Kidney epithelial cell (primary cell): ENCODE results near the gene C19orf81. TPM values are rescaled to one million over a fixed set of nuclear protein-coding genes. Genes with fewer than 3 reads are reported as not detected.

Experiments
- DNase-seq: peaks from one replicate; pipeline ENCODE4 v3.0.0-alpha.2; 2010; ENCODE audit warnings: low read depth
- H3K27me3 ChIP-seq: 2 replicates; pipeline ENCODE4 v1.6.0; 2011; ENCODE audit warnings: low read length; ENCODE audit not compliant: control insufficient read depth, insufficient read depth
- H3K36me3 ChIP-seq: 2 replicates; pipeline ENCODE4 v1.5.1; 2011; ENCODE audit warnings: low read length; ENCODE audit not compliant: control insufficient read depth, insufficient read depth
- H3K4me3 ChIP-seq: 2 replicates; pipeline ENCODE4 v1.5.1; 2011; ENCODE audit warnings: low read depth, mild to moderate bottlenecking, control low read depth, low read length
- CTCF ChIP-seq: IDR thresholded peaks from 2 replicates; pipeline ENCODE4 v1.5.1; 2011; ENCODE audit warnings: mild to moderate bottlenecking, moderate library complexity, low read length, control low read depth, inconsistent platforms; ENCODE audit not compliant: insufficient read depth, poor library complexity, severe bottlenecking
- total RNA-seq: library from RNA; depleted of rRNA; stranded (reverse); fragments of >200 nt; gene quantifications from 2 replicates; pipeline ENCODE4 v1.2.3, GENCODE V29; 2015

C19orf81 gene
- total RNA-seq, 1 donor from 2014 or later, result 16.5 TPM

GRCh38 chr19:50647879-50648615 is 1.2 kb upstream of the C19orf81 start:
- Histone ChIP-seq H3K4me3 (no peak overlapping the region), H3K27me3 (no peaks in the 10 kb centered on the region), H3K36me3 (no peaks in the 10 kb centered on the region)
- TF ChIP-seq CTCF, result no peak
- no peak for DNase-seq

GRCh38 chr19:50648659-50649058 is 586 bp upstream of the C19orf81 start:
- TF ChIP-seq CTCF, result no peak
- Histone ChIP-seq H3K36me3 (no peaks in the 10 kb centered on the region), H3K27me3 (no peaks in the 10 kb centered on the region), H3K4me3 (no peak overlapping the region)
- DNase-seq, result no peak

GRCh38 chr19:50651174-50651573 is 1.9 kb downstream of the C19orf81 start:
- no peak for DNase-seq

GRCh38 chr19:50652722-50653121 is 3.5 kb downstream of the C19orf81 start:
- H3K4me3 ChIP-seq, result no peak overlapping the region
- H3K36me3 ChIP-seq, result no peaks in the 10 kb centered on the region
- no peaks in the 10 kb centered on the region for H3K27me3 ChIP-seq
- no peak for DNase-seq
- no peak for TF ChIP-seq CTCF

More at GRCh38 chr19:50651174-50651573, 1.9 kb downstream of the C19orf81 start:
- H3K36me3 ChIP-seq, result no peaks in the 10 kb centered on the region
- no peak for TF ChIP-seq CTCF
- no peaks in the 10 kb centered on the region for H3K27me3 ChIP-seq
- no peak overlapping the region for H3K4me3 ChIP-seq

- no peak for DNase-seq
- peaks cover 9% of the 10 kb centered on the region for H3K27me3 ChIP-seq
- H3K4me3 ChIP-seq, result no peak overlapping the region
- no peaks in the 10 kb centered on the region for H3K36me3 ChIP-seq
- TF ChIP-seq CTCF, result no peak
Measured at GRCh38 chr19:50654882-50655281, 5.6 kb downstream of the C19orf81 start.

GRCh38 chr19:50657222-50657669 is 8.0 kb downstream of the C19orf81 start:
- TF ChIP-seq CTCF, result no peak
- H3K36me3 ChIP-seq, result no peaks in the 10 kb centered on the region
- peaks cover 29% of the 10 kb centered on the region for H3K27me3 ChIP-seq
- H3K4me3 ChIP-seq, result no peak overlapping the region
- DNase-seq, result no peak
